Endothelial cell of umbilical vein (primary cell): Measurements from ENCODE around the gene CKLF. TPM values are rescaled to one million over a fixed set of nuclear protein-coding genes. Genes with fewer than 3 reads are reported as not detected.

Source experiments
- BruUV-seq: library from RNA; stranded (reverse); fragments of 400-500 nt; replicated peaks from 2 replicates; lab custom pipeline; 2021; lab: Mats Ljungman, UMichigan
- CTCF ChIA-PET: fragments of 300-600, 350-600 bp; sonication (Branson Sonifier 250); formaldehyde crosslinking; loops from one replicate; lab custom pipeline; 2021; ENCODE audit warnings: antibody characterized with exemption, inconsistent platforms; lab: Charles Lee
- POLR2A ChIA-PET: fragments of 300-600, 350-600 bp; sonication (Branson Sonifier 250); formaldehyde crosslinking; loops from one replicate; lab custom pipeline; 2021; ENCODE audit warnings: antibody characterized with exemption, inconsistent platforms; lab: Charles Lee
- DNase-seq: peaks from one replicate; pipeline ENCODE4 v3.0.0-alpha.2; 2011; ENCODE audit warnings: low read depth, low spot score
- FAIRE-seq: peaks from 2 replicates; lab custom pipeline; 2011; peaks lifted over from hg19 to GRCh38; lab: Jason Lieb, UNC
- H2AFZ ChIP-seq: 2 replicates; pipeline ENCODE4 v1.6.0; 2012; ENCODE audit warnings: low read depth, low read length, control low read depth, inconsistent platforms
- H3K27ac ChIP-seq: 2 replicates; pipeline ENCODE4 v1.5.1; 2011; ENCODE audit warnings: low read depth, mild to moderate bottlenecking, control low read depth, low read length, moderate library complexity; ENCODE audit not compliant: insufficient read depth
- H3K27me3 ChIP-seq, 2 experiments: 2 replicates each; pipeline versions ENCODE4 v1.6.0 to v1.6.1; 2011; ENCODE audit warnings: low read length in 2 of 2, mixed read lengths in 1 of 2; ENCODE audit not compliant: control insufficient read depth in 2 of 2, insufficient read depth in 2 of 2
- H3K36me3 ChIP-seq, 2 experiments: 2 replicates in 1 of 2; 3 replicates in 1 of 2; pipeline ENCODE4 v1.5.1; 2011; ENCODE audit warnings: low read length in 2 of 2, mild to moderate bottlenecking in 1 of 2, moderate library complexity in 1 of 2; ENCODE audit not compliant: control insufficient read depth in 2 of 2, insufficient read depth in 2 of 2; ENCODE audit errors: extremely low read depth in 1 of 2
- H3K4me1 ChIP-seq: 3 replicates; pipeline ENCODE4 v1.5.1; 2011; ENCODE audit warnings: mild to moderate bottlenecking, low read length; ENCODE audit not compliant: control insufficient read depth, insufficient read depth; ENCODE audit errors: extremely low read depth
- H3K4me2 ChIP-seq: 2 replicates; pipeline ENCODE4 v1.6.1; 2011; ENCODE audit warnings: low read length, control low read depth, mixed read lengths; ENCODE audit not compliant: insufficient read depth
- H3K4me3 ChIP-seq, 3 experiments: fragments of 200-600 bp in 1 of 3; sonication (generic), shearing (Covaris generic) in 1 of 3; replicated peaks in 1 of 3; 2 replicates each; pipeline ENCODE4 v1.5.1; 2011 to 2016; ENCODE audit warnings: control low read depth in 3 of 3, low read length in 3 of 3, mild to moderate bottlenecking in 2 of 3, inconsistent platforms in 1 of 3, low read depth in 1 of 3, moderate library complexity in 1 of 3; ENCODE audit not compliant: insufficient read depth in 1 of 3
- H3K79me2 ChIP-seq: 2 replicates; pipeline ENCODE4 v1.6.0; 2012; ENCODE audit warnings: low read length, inconsistent platforms; ENCODE audit not compliant: control insufficient read depth, insufficient read depth
- H3K9ac ChIP-seq: replicated peaks from 2 replicates; pipeline ENCODE3; 2011; ENCODE audit warnings: low read length, control low read depth; ENCODE audit not compliant: insufficient read depth; ENCODE audit errors: extremely low read depth
- H3K9me1 ChIP-seq: replicated peaks from 3 replicates; pipeline ENCODE4 v1.6.0; 2011; ENCODE audit warnings: mild to moderate bottlenecking, low read length; ENCODE audit not compliant: control insufficient read depth, insufficient read depth; ENCODE audit errors: extremely low read depth
- H3K9me3 ChIP-seq: replicated peaks from 2 replicates; pipeline ENCODE4 v1.5.1; 2012; ENCODE audit warnings: low read length, inconsistent platforms; ENCODE audit not compliant: control insufficient read depth, insufficient read depth
- H4K20me1 ChIP-seq: replicated peaks from 2 replicates; pipeline ENCODE3; 2011; ENCODE audit warnings: mild to moderate bottlenecking, low read length; ENCODE audit not compliant: control insufficient read depth, insufficient read depth; ENCODE audit errors: extremely low read depth
- EZH2 ChIP-seq: IDR thresholded peaks from 2 replicates; pipeline ENCODE4 v1.6.1; 2012; ENCODE audit warnings: borderline replicate concordance, low read depth, mild to moderate bottlenecking, moderate library complexity, low read length, inconsistent platforms; ENCODE audit not compliant: severe bottlenecking
- FOS ChIP-seq: IDR thresholded peaks from 2 replicates; pipeline ENCODE4 v1.6.1; 2011; ENCODE audit warnings: mild to moderate bottlenecking, low read length, moderate library complexity, borderline replicate concordance; ENCODE audit not compliant: insufficient read depth
- GATA2 ChIP-seq: IDR thresholded peaks from 2 replicates; pipeline ENCODE4 v1.7.0; 2011; ENCODE audit warnings: low read depth, mild to moderate bottlenecking, moderate library complexity, mixed read lengths, low read length; ENCODE audit not compliant: insufficient read length, insufficient read depth
- JUN ChIP-seq: IDR thresholded peaks from 2 replicates; pipeline ENCODE4 v1.6.1; 2011; ENCODE audit warnings: borderline replicate concordance, low read depth; ENCODE audit not compliant: insufficient read length, insufficient read depth
- MYC ChIP-seq: IDR thresholded peaks from one replicate; pipeline ENCODE4 v1.6.1; 2011; ENCODE audit warnings: mild to moderate bottlenecking, low read depth, low read length
- POLR2A ChIP-seq: IDR thresholded peaks from 2 replicates; pipeline ENCODE4 v1.6.1; 2012; ENCODE audit warnings: low read depth, mild to moderate bottlenecking, control low read depth, low read length
- POLR2AphosphoS5 ChIP-seq: IDR thresholded peaks from 2 replicates; pipeline ENCODE4 v1.6.1; 2012; ENCODE audit warnings: low read depth, mild to moderate bottlenecking, control low read depth, low read length, moderate library complexity; ENCODE audit not compliant: insufficient read depth
- dilution Hi-C: fragments of 300-500 bp; cut with MboI; formaldehyde crosslinking; loops from one replicate; pipeline ENCODE4 v1.15.0; 2019; ENCODE audit warnings: low sequenced_read_pairs; ENCODE audit not compliant: extremely low pct_ligation_motif_present
- intact Hi-C: fragments of 100-400 bp; cut with micrococcal nuclease; formaldehyde crosslinking; loops from one replicate; pipeline ENCODE4 v1.10.0; 2022
- polyA plus RNA-seq, 4 experiments: library from polyadenylated mRNA; depleted of rRNA in 3 of 4; stranded (reverse) in 3 of 4; unstranded in 1 of 4; fragments of >200 nt; gene quantifications; 2 replicates each; pipeline versions ENCODE4 v1.2.1 to v1.2.3, GENCODE V29; 2011 to 2012; ENCODE audit warnings: missing spikeins in 1 of 4
- total RNA-seq: library from RNA; stranded (reverse); gene quantifications from 2 replicates; pipeline ENCODE4 v1.2.3, GENCODE V29; 2021
- TF ChIP-seq, protein P1 (sequence below): IDR thresholded peaks from 2 replicates; pipeline ENCODE4 v1.6.1; 2011; ENCODE audit not compliant: insufficient read depth, insufficient read length
- TF ChIP-seq, protein P2 (sequence below), 2 donors: IDR thresholded peaks; 1 replicate in 1 of 2; 2 replicates in 1 of 2; pipeline ENCODE4 v1.5.1; 2011; ENCODE audit warnings: low read length in 2 of 2, mild to moderate bottlenecking in 2 of 2, moderate library complexity in 2 of 2, control low read depth in 1 of 2, inconsistent platforms in 1 of 2, low read depth in 1 of 2; ENCODE audit not compliant: insufficient read depth in 1 of 2; ENCODE audit errors: extremely low read depth in 1 of 2

Gene CKLF
- total and polyA plus RNA-seq, 2 donors (not counting 3 experiments of a cell fraction or from before 2014, with no cell fraction given), result 80.0 to 209 TPM

DNA sequence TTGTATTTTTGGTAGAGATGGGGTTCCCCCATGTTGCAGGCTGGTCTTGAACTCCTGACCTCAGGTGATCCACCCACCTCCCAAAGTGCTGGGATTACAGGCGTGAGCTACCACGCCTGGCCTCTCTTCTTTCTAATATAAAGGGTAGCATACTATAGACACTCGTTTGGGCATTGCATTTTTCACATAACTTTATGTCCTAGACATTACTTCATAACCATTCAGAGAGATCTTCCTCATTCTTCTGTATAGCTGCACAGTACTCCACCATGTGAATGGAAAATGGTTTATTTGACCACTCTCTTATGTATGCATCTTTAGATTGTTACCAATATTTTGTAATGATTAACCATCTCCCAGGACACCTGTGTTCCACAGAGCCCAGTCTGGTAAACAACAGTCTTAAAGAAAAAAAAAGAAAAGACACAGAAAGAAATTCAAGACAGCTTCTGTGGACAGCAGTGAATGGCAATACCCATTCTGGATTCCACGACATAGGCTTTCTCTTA lies 44.6 kb upstream of the CKLF start:
- no peaks in the 10 kb centered on the region for H3K36me3 ChIP-seq
- no peak overlapping the region for H3K4me2 ChIP-seq
- no peaks in the 10 kb centered on the region for H3K9me1 ChIP-seq
- H3K27me3 ChIP-seq, result no peaks in the 10 kb centered on the region
- no TSS peak for BruUV-seq
- no peak overlapping the region for H3K9ac ChIP-seq
- ChIA-PET CTCF (interaction anchor here (0.7 to 2.0 kb wide), 16 partner anchors 9 to 165 kb away, joined by 3 to 8 read pairs (median 4); partner anchors contain the start of gene CKLF), POLR2A (no interaction called here)
- no peak overlapping the region for H2AFZ ChIP-seq
- intact Hi-C loops, result no loop called here
- H3K27ac ChIP-seq, result peak overlapping the region; percentile 24
- no peak overlapping the region for H3K4me3 ChIP-seq
- FAIRE-seq (no peak), DNase-seq (no peak)
- H3K79me2 ChIP-seq, result no peaks in the 10 kb centered on the region
- H3K4me1 ChIP-seq, result peaks cover 33% of the 10 kb centered on the region
- TF ChIP-seq, protein P1, sequence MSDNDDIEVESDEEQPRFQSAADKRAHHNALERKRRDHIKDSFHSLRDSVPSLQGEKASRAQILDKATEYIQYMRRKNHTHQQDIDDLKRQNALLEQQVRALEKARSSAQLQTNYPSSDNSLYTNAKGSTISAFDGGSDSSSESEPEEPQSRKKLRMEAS, result no peak
- TF ChIP-seq MYC (no peak), POLR2A (no peak), EZH2 (no peak), POLR2AphosphoS5 (no peak), JUN (no peak), GATA2 (no peak), FOS (no peak)
- TF ChIP-seq, protein P2, sequence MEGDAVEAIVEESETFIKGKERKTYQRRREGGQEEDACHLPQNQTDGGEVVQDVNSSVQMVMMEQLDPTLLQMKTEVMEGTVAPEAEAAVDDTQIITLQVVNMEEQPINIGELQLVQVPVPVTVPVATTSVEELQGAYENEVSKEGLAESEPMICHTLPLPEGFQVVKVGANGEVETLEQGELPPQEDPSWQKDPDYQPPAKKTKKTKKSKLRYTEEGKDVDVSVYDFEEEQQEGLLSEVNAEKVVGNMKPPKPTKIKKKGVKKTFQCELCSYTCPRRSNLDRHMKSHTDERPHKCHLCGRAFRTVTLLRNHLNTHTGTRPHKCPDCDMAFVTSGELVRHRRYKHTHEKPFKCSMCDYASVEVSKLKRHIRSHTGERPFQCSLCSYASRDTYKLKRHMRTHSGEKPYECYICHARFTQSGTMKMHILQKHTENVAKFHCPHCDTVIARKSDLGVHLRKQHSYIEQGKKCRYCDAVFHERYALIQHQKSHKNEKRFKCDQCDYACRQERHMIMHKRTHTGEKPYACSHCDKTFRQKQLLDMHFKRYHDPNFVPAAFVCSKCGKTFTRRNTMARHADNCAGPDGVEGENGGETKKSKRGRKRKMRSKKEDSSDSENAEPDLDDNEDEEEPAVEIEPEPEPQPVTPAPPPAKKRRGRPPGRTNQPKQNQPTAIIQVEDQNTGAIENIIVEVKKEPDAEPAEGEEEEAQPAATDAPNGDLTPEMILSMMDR (IDR thresholded peaks at IDR 0.05; ENCODE audit: extremely low read depth in 1 of 2, insufficient read depth in 1 of 2, low read depth in 1 of 2, low read length in 2 of 2), result no peak
- H3K9me3 ChIP-seq, result no peaks in the 10 kb centered on the region
- H4K20me1 ChIP-seq, result no peaks in the 10 kb centered on the region
- dilution Hi-C loops, result no loop called here
